Cardiac fibroblast (primary cell): ENCODE data around the gene PROCA1.

Experiments used
- DNase-seq, 2 donors: peaks; one replicate each; pipeline versions ENCODE4 v3.0.0 to v3.0.0-alpha.2; 2010; ENCODE audit warnings: low read depth in 2 of 2
- H3K4me3 ChIP-seq, 2 donors: replicated peaks in 1 of 2; 1 replicate in 1 of 2; 2 replicates in 1 of 2; pipeline ENCODE4 v1.5.1; 2011; ENCODE audit warnings: low read depth in 2 of 2, low read length in 2 of 2, mild to moderate bottlenecking in 2 of 2, moderate library complexity in 1 of 2
- TF ChIP-seq, protein P1 (sequence below): IDR thresholded peaks from one replicate; pipeline ENCODE4 v1.5.1; 2011; ENCODE audit warnings: low read depth, mild to moderate bottlenecking, low read length, inconsistent platforms

PROCA1 gene

DNA sequence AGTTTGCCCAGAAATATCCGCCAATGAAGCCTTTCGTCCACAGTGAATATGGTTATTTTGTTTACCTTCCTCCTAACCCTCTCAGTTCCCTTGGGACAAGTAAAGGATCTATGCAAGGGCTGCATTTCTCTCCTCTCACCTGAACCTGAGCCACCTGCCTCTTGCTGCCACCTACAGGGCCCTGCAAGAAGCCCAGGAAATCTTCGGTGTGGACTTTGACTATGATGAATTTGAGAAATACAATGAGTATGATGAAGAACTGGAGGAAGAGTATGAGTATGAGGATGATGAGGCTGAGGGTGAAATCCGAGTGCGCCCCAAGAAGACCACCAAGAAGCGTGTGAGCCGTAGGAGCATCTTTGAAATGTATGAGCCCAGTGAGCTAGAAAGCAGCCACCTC lies 35.7 kb downstream of the PROCA1 start:
- no peak overlapping the region for H3K4me3 ChIP-seq
- TF ChIP-seq, protein P1, sequence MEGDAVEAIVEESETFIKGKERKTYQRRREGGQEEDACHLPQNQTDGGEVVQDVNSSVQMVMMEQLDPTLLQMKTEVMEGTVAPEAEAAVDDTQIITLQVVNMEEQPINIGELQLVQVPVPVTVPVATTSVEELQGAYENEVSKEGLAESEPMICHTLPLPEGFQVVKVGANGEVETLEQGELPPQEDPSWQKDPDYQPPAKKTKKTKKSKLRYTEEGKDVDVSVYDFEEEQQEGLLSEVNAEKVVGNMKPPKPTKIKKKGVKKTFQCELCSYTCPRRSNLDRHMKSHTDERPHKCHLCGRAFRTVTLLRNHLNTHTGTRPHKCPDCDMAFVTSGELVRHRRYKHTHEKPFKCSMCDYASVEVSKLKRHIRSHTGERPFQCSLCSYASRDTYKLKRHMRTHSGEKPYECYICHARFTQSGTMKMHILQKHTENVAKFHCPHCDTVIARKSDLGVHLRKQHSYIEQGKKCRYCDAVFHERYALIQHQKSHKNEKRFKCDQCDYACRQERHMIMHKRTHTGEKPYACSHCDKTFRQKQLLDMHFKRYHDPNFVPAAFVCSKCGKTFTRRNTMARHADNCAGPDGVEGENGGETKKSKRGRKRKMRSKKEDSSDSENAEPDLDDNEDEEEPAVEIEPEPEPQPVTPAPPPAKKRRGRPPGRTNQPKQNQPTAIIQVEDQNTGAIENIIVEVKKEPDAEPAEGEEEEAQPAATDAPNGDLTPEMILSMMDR = peak; percentile 24
- no peak for DNase-seq

DNA sequence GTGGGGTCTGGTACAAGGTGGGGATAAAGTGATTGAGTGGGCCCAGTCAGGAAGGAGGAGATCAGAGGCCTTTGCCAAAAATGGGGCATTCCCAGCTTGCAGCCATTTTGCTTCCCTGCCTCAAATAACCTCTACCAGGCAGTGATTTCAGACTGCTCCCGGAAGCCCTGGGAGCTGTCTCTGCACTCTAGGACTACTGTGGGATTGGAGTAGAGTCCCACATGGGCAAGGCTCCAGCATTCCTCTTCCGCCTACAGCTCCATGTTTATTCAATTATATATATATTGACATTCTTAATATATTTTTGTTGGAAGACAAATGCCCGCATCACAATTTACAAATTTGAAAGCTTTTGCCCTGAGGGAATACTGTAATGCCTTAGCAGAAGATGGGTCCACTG lies 36.2 kb downstream of the PROCA1 start:
- no peak for DNase-seq
- TF ChIP-seq, protein P1 = no peak
- no peak overlapping the region for H3K4me3 ChIP-seq

DNA sequence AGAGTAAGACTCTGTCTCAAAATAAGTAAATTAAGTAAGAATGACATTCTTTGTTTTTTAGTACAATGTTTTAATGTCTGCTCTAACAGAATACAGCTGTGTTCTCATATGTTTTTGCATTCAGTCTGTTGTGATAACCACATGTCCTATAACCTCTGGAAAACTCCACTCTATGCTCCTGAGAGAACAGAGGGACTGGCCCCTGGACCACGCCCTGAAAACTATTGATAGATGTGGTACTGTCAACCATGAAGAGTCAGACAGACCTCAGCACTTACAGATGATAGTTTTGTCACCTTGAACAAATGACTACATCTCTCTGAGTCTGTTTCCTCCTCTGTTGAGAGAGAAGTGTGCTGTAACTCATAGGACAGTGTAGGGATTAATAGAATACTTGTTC lies 41.8 kb downstream of the PROCA1 start:
- no peak overlapping the region for H3K4me3 ChIP-seq
- no peak for DNase-seq
- TF ChIP-seq, protein P1 = no peak

DNA sequence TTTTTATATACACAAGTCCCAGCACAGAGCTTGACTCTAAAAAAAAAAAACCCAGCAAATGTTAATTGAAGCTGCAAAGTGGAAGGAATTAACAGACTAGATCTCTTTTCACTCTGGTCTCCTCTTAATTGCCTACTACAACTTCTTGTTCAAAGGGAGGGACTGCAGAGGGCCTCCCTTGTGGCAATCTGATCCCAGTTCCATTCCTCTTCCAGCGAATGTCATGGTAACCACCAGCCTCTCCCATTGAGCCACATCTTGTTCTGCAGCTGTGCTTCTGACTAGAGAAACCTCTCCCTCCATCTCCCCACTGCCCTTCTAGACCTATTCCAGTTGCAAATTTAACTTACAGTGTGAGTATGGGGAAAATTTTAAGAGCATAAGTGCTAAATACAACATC lies 43.8 kb downstream of the PROCA1 start:
- H3K4me3 ChIP-seq = no peak overlapping the region
- TF ChIP-seq, protein P1 = no peak
- DNase-seq = no peak

DNA sequence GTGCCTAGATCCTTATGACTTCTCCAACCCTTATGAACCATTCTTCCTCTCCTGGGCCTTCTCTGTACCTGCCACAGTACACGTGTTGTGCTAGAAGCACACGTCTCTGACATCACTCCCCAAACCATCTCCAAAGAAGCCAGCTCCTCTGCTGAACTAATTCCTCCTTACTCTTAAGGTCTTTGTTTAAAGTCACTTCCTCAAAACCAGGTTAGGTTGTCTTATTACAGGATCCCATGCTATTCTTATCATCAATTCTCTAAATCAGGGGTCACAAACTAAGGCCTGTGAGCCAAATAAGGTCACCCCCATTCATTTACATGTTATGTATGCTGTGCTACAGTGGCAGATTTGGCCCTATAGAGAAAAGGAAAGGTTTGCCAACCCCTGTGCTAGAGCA lies 45.7 kb downstream of the PROCA1 start:
- DNase-seq = no peak
- TF ChIP-seq, protein P1 = no peak

DNA sequence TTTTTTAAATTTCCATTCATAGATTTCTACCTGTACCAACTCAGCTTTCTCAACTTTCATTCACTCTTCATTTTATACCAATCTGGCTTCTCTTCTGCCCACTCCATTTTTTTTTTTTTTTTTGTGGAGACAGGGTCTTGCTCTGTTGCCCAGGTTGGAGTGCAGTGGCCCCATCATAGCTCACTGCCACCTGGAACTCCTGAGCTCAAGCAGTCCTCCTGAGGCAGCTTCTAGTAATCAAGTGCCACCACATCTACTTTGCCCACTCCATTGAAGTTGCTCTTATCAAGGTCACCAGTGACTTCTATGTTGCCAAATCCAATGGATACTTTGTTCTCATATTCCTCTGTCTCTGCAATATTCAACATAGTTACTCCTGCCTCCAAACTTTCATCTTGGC lies 48.0 kb downstream of the PROCA1 start:
- no peak for DNase-seq
- TF ChIP-seq, protein P1 = no peak
- no peak overlapping the region for H3K4me3 ChIP-seq

More for the DNA sequence above, 45.7 kb downstream of the PROCA1 start:
- H3K4me3 ChIP-seq = no peak overlapping the region

DNA sequence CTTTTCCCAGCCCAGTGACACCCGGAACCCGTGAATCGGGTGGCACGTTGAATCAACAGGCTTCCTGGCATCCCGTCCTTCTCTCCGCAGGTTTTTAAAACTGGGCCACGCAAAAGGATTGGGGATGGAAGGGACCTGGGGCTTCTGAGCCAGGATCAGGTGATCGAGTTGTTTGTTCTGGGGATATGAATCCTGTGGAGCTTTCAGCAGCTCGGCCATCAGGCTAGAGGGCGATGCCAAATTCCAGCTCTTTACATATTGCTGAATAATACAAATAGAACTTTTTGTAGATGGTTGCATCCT lies 49.2 kb downstream of the PROCA1 start:
- H3K4me3 ChIP-seq = peak overlapping the region; percentile 77 to 91
- TF ChIP-seq, protein P1 = no peak
- no peak for DNase-seq
